GM10266 (cell line): Measurements from ENCODE around the gene PPM1K.

ENCODE experiments used
- DNase-seq: peaks from one replicate; pipeline ENCODE4 v3.0.0; 2012; ENCODE audit errors: extremely low spot score
- CTCF ChIP-seq: IDR thresholded peaks from 2 replicates; pipeline ENCODE4 v1.5.1; 2012; ENCODE audit warnings: mild to moderate bottlenecking, low read depth; ENCODE audit not compliant: control insufficient read depth, insufficient read depth; ENCODE audit errors: missing control alignments

Gene PPM1K

GRCh38 chr4:88276952-88277710, 7.2 kb downstream of the PPM1K start:
- no peak for DNase-seq
- TF ChIP-seq CTCF: no peak

GRCh38 chr4:88275949-88276515, 8.3 kb downstream of the PPM1K start:
- no peak for TF ChIP-seq CTCF
- no peak for DNase-seq

GRCh38 chr4:88275516-88275915, 8.8 kb downstream of the PPM1K start:
- TF ChIP-seq CTCF: no peak
- DNase-seq: no peak

GRCh38 chr4:88268913-88269312, 15.4 kb downstream of the PPM1K start:
- DNase-seq: no peak
- no peak for TF ChIP-seq CTCF

GRCh38 chr4:88264336-88264735, 20.0 kb downstream of the PPM1K start:
- TF ChIP-seq CTCF: no peak
- no peak for DNase-seq

GRCh38 chr4:88257726-88258125, 26.6 kb downstream of the PPM1K start:
- TF ChIP-seq CTCF: no peak
- DNase-seq: no peak

- no peak for TF ChIP-seq CTCF
- no peak for DNase-seq
Observed at GRCh38 chr4:88255111-88255510, 29.2 kb downstream of the PPM1K start.
